K562 (cell line): ENCODE results near the gene ACTBL2.

ENCODE experiments used
- EZH2 ChIP-seq: IDR thresholded peaks from 2 replicates; pipeline ENCODE4 v1.6.1; 2012; ENCODE audit warnings: low read depth, mild to moderate bottlenecking, inconsistent platforms, low read length, borderline replicate concordance
- FOXP4 ChIP-seq: sonication (generic); formaldehyde crosslinking; IDR thresholded peaks from 2 replicates; pipeline ENCODE4 v1.8.0; 2022; ENCODE audit warnings: mild to moderate bottlenecking, missing genetic modification reagents, borderline replicate concordance
- POLR2A ChIP-seq: fragments of 450-650 bp; conservative IDR thresholded peaks from 2 replicates; pipeline ENCODE4 v1.6.1; 2016
- TAF1 ChIP-seq: IDR thresholded peaks from 2 replicates; pipeline ENCODE4 v1.6.1; 2011; ENCODE audit warnings: mild to moderate bottlenecking, low read length, moderate library complexity; ENCODE audit not compliant: insufficient read depth, control insufficient read depth, severe bottlenecking; ENCODE audit errors: extremely low read depth
- TEAD4 ChIP-seq, 2 experiments: sonication (generic) in 1 of 2; formaldehyde crosslinking in 1 of 2; IDR thresholded peaks; 2 replicates each; pipeline versions ENCODE4 v1.6.1 to v1.8.0; 2012 to 2022; ENCODE audit warnings: borderline replicate concordance in 1 of 2, inconsistent platforms in 1 of 2, low read length in 1 of 2, mild to moderate bottlenecking in 1 of 2, missing genetic modification reagents in 1 of 2
- ZNF274 ChIP-seq: IDR thresholded peaks from 2 replicates; pipeline ENCODE4 v1.6.1; 2011; ENCODE audit warnings: low read depth, mild to moderate bottlenecking, low read length, moderate library complexity, borderline replicate concordance

GRCh38 chr5:57466544-57466943 lies 16.1 kb downstream of the ACTBL2 start:
- TF ChIP-seq POLR2A (no peak), ZNF274 (no peak), EZH2 (no peak), TAF1 (no peak), TEAD4 (IDR thresholded peaks at IDR 0.05; ENCODE audit: low read length) (no peak), TEAD4 (CRISPR knock-in tag; IDR thresholded peaks at IDR 0.05; ENCODE audit: borderline replicate concordance) (no peak), FOXP4 (CRISPR knock-in tag) (no peak)
